ENCODE data around the gene ZFP36L1. TPM values are rescaled to one million over a fixed set of nuclear protein-coding genes. Genes with fewer than 3 reads are reported as not detected.

ZFP36L1 gene
- total and polyA plus RNA-seq, 9 of the 15 experiments (the other 6 are each of a cell fraction or from before 2014, with no cell fraction given) = 1.3 to 26.6 (median 3.7) TPM

- CTCF ChIA-PET (ENCODE audit: low intra/inter-chr PET ratio) = no interaction called here
- TF ChIP-seq ERF (CRISPR knock-in tag; IDR thresholded peaks at IDR 0.05) (no peak), PTBP1 (IDR thresholded peaks at IDR 0.05; ENCODE audit: low read depth, low read length) (no peak), GABPB2 (CRISPR knock-in tag; conservative IDR thresholded peaks at IDR 0.05) (no peak), PURB (CRISPR knock-in tag; IDR thresholded peaks at IDR 0.05; ENCODE audit: low read depth) (no peak), STAT5B (CRISPR knock-in tag; IDR thresholded peaks at IDR 0.05) (no peak), CHD4 (IDR thresholded peaks at IDR 0.05; ENCODE audit: insufficient read depth, insufficient replicate concordance, low read depth, low read length, poor library complexity, severe bottlenecking) (no peak), ID3 (CRISPR knock-in tag; IDR thresholded peaks at IDR 0.05) (no peak), ID3 (tag; IDR thresholded peaks at IDR 0.05) (no peak), MYBL2 (IDR thresholded peaks at IDR 0.05; ENCODE audit: low read depth) (no peak), MYBL2 (CRISPR knock-in tag; IDR thresholded peaks at IDR 0.05; ENCODE audit: borderline replicate concordance) (no peak), ZMIZ1 (IDR thresholded peaks at IDR 0.05; ENCODE audit: low read depth in 2 of 2, low read length in 2 of 2) (no peak)
- H3K9me3 ChIP-seq (replicated peaks; ENCODE audit: control insufficient read depth, insufficient read depth, low read depth, low read length) = no peaks in the 10 kb centered on the region
- no peak overlapping the region for H2AFZ ChIP-seq (ENCODE audit: low read depth, low read length)
- in situ Hi-C loops (cut with MboI) (no loop called here), intact Hi-C loops (cut with micrococcal nuclease) (loop anchor here (5.0 kb wide), 1 partner anchor 34 kb away; no protein-coding TSS in a partner anchor)
- no peak overlapping the region for H3K4me2 ChIP-seq (ENCODE audit: insufficient read depth, low read length)
- ATAC-seq (no peak), DNase-seq (ENCODE audit: extremely low read depth in 1 of 4, low spot score in 3 of 4) (no peak), FAIRE-seq (no peak)
- no peaks in the 10 kb centered on the region for H3K36me3 ChIP-seq (ENCODE audit: control insufficient read depth, insufficient read depth, low read length)
- no peaks in the 10 kb centered on the region for H3K27me3 ChIP-seq (ENCODE audit: control insufficient read depth in 2 of 2, insufficient read depth in 2 of 2, low read length in 2 of 2)
- 78% methylated on average over 1 of the region's 1 CpG for WGBS (ENCODE audit: insufficient coverage, low coverage, missing lambda C conversion rate)
- no peaks in the 10 kb centered on the region for H3K79me2 ChIP-seq (ENCODE audit: control insufficient read depth, insufficient read depth, low read length)
- POLR2A ChIA-PET = interaction anchor here (1.2 kb wide), 1 partner anchor 34 kb away, joined by 3 read pairs; no protein-coding TSS in a partner anchor
- H3K27ac ChIP-seq (ENCODE audit: extremely low read depth, low read depth, low read length) = no peak overlapping the region
- H4K20me1 ChIP-seq (replicated peaks; ENCODE audit: control insufficient read depth, insufficient read depth, low read length) = no peaks in the 10 kb centered on the region
- H3K4me3 ChIP-seq = no peak overlapping the region
- no peaks in the 10 kb centered on the region for H3K9me1 ChIP-seq (ENCODE audit: control insufficient read depth, insufficient read depth, low read length)
- peaks cover 38 to 73% of the 10 kb centered on the region in 2 experiments for H3K4me1 ChIP-seq (replicated peaks in 1 of 2; ENCODE audit: control insufficient read depth in 2 of 2, insufficient read depth in 2 of 2, low read length in 2 of 2)
- H3K9ac ChIP-seq (ENCODE audit: insufficient read depth in 1 of 2, low read depth in 2 of 2, low read length in 2 of 2) = no peak overlapping the region; a peak in 1 of 4 replicates
- no TSS peak for BruUV-seq (replicated peaks)
These were observed 31.5 kb downstream of the ZFP36L1 start for GRCh38 chr14:68761391-68761790.
